ENCODE results near the gene HIGD1B. TPM values are rescaled to one million over a fixed set of nuclear protein-coding genes. Genes with fewer than 3 reads are reported as not detected.

HIGD1B gene
- total RNA-seq, 1 donor from 2014 or later = not detected

DNA sequence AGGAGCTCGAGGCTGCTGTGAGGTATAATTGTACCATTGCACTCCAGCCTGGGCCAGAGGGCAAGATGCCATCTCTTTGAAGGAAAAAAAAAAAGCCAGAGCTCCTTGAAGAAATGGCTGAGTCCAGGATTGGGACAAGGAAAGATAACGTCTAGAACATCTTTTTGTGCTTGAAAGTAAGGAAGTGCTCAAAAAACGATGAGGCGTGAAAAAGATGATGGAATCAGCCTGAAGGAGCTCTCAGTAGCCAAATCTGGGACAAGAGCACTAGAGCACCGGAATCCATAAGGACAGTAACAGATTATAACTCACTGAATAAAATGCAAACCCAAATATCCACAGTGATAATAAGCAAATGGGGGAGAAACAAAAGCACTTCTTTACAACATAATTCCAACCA, 29.4 kb downstream of the HIGD1B start:
- DNase-seq (ENCODE audit: extremely low spot score, unreplicated experiment) = no peak
- Mint-ChIP-seq H3K27me3 (ENCODE audit: unreplicated experiment) (no peaks in the 10 kb centered on the region), H3K27ac (ENCODE audit: unreplicated experiment) (no peak overlapping the region), H3K36me3 (ENCODE audit: unreplicated experiment) (peaks cover 36% of the 10 kb centered on the region), H3K4me1 (ENCODE audit: unreplicated experiment) (no peaks in the 10 kb centered on the region), H3K9me3 (ENCODE audit: unreplicated experiment) (no peaks in the 10 kb centered on the region), H3K4me3 (ENCODE audit: unreplicated experiment) (no peak overlapping the region)
- TF ChIP-seq, protein P1, sequence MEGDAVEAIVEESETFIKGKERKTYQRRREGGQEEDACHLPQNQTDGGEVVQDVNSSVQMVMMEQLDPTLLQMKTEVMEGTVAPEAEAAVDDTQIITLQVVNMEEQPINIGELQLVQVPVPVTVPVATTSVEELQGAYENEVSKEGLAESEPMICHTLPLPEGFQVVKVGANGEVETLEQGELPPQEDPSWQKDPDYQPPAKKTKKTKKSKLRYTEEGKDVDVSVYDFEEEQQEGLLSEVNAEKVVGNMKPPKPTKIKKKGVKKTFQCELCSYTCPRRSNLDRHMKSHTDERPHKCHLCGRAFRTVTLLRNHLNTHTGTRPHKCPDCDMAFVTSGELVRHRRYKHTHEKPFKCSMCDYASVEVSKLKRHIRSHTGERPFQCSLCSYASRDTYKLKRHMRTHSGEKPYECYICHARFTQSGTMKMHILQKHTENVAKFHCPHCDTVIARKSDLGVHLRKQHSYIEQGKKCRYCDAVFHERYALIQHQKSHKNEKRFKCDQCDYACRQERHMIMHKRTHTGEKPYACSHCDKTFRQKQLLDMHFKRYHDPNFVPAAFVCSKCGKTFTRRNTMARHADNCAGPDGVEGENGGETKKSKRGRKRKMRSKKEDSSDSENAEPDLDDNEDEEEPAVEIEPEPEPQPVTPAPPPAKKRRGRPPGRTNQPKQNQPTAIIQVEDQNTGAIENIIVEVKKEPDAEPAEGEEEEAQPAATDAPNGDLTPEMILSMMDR (IDR thresholded peaks at IDR 0.05) = no peak

DNA sequence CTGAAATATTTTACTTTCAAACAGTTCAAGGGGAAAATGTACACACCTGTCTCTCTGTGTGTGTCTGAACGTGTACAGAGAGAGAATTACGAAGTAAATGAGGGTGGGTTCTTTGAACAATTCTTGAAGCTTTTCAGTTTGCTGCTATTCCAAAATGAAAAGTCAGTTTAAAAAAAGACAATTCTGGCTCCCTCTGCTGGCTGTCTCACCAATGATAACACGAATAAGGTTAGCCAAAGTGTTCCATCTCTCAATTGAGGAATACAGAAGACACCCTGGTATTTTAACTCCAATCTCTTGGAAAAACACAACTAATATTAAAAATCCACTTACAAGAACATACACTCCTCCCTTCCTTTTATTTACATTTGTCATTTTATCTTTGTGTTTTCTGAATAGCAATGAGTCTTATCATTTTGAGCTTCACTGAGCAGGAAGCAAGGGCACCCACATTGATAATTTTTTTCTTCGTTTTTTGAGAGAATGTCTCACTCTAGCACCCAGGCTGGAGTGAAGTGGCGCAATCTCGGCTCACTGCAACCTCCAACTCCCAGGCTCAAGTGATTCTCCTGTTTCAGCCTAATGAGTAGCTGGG, 31.0 kb downstream of the HIGD1B start:
- H3K36me3 Mint-ChIP-seq (ENCODE audit: unreplicated experiment) = peaks cover 42% of the 10 kb centered on the region
- no peak overlapping the region for H3K27ac Mint-ChIP-seq (ENCODE audit: unreplicated experiment)
- no peaks in the 10 kb centered on the region for H3K9me3 Mint-ChIP-seq (ENCODE audit: unreplicated experiment)
- TF ChIP-seq, protein P1 (IDR thresholded peaks at IDR 0.05) = peak; percentile 72
- no peak for DNase-seq (ENCODE audit: extremely low spot score, unreplicated experiment)
- H3K4me3 Mint-ChIP-seq (ENCODE audit: unreplicated experiment) = no peak overlapping the region
- no peaks in the 10 kb centered on the region for H3K27me3 Mint-ChIP-seq (ENCODE audit: unreplicated experiment)
- no peaks in the 10 kb centered on the region for H3K4me1 Mint-ChIP-seq (ENCODE audit: unreplicated experiment)

DNA sequence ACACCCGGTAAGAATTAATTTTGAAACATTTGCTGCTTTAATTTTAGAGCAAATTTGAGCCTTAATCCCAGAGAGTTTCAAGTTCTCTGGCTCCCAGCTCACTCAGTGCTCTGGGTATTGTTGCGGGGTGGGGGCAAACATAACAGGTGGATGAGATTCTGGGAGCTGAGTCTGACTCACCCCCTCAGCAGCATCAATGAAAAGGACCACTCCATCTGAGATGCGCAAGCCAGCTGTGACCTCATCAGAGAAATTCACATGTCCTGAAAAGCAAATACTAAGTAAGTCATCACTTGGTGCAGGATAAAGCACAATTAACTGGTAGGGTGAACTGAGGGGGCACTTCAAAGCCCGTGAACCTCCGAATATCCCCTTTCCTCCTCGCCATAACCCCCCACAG, 31.7 kb downstream of the HIGD1B start:
- Mint-ChIP-seq H3K4me3 (ENCODE audit: unreplicated experiment) (no peak overlapping the region), H3K9me3 (ENCODE audit: unreplicated experiment) (no peaks in the 10 kb centered on the region), H3K27ac (ENCODE audit: unreplicated experiment) (no peak overlapping the region), H3K4me1 (ENCODE audit: unreplicated experiment) (no peaks in the 10 kb centered on the region), H3K36me3 (ENCODE audit: unreplicated experiment) (peaks cover 42% of the 10 kb centered on the region), H3K27me3 (ENCODE audit: unreplicated experiment) (no peaks in the 10 kb centered on the region)
- DNase-seq (ENCODE audit: extremely low spot score, unreplicated experiment) = no peak
- TF ChIP-seq, protein P1 (IDR thresholded peaks at IDR 0.05) = no peak

DNA sequence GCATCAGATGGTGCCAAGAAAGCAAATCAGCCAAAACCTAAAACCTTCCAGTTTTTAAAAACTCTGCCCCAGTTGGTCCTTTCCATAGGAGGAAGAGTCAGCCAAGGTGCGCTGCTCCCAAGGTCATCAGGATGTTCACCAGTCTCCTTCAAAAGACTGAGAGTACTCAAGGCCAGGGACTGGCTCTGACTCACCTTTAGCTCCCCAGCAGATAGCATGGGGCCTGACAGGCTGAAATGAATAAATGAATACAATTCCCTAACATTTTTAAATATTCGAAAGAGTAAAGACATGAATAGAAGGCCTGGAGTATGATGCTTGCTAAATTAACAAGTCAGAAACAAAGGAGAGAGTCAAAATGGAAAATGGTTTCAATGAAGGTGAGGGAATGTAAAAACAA, 32.4 kb downstream of the HIGD1B start:
- Mint-ChIP-seq H3K36me3 (ENCODE audit: unreplicated experiment) (peaks cover 45% of the 10 kb centered on the region), H3K27ac (ENCODE audit: unreplicated experiment) (no peak overlapping the region), H3K4me3 (ENCODE audit: unreplicated experiment) (no peak overlapping the region), H3K9me3 (ENCODE audit: unreplicated experiment) (no peaks in the 10 kb centered on the region), H3K27me3 (ENCODE audit: unreplicated experiment) (no peaks in the 10 kb centered on the region), H3K4me1 (ENCODE audit: unreplicated experiment) (no peaks in the 10 kb centered on the region)
- TF ChIP-seq, protein P1 (IDR thresholded peaks at IDR 0.05) = no peak
- no peak for DNase-seq (ENCODE audit: extremely low spot score, unreplicated experiment)

DNA sequence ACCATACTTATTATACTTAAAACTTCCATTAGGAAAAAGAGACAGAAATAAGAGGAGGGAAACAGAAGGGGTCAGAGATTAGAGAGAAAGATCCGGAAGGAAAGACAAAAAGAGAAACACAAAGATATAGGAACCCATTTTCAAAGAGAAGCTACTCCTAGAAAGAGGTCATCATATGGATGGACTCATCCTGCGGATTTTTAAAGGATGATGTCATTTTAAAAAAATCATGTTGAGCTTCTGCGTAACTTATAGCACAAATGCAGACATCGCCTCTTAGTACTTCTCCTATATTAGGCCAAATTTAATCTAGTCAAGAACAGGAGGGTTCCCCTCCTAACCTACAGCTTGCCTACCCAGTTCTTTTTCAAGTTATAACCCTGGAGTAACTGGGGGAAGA, 33.5 kb downstream of the HIGD1B start:
- TF ChIP-seq, protein P1 (IDR thresholded peaks at IDR 0.05) = no peak
- DNase-seq (ENCODE audit: extremely low spot score, unreplicated experiment) = no peak
- H3K9me3 Mint-ChIP-seq (ENCODE audit: unreplicated experiment) = no peaks in the 10 kb centered on the region
- no peaks in the 10 kb centered on the region for H3K4me1 Mint-ChIP-seq (ENCODE audit: unreplicated experiment)
- H3K36me3 Mint-ChIP-seq (ENCODE audit: unreplicated experiment) = peaks cover 43% of the 10 kb centered on the region
- H3K27ac Mint-ChIP-seq (ENCODE audit: unreplicated experiment) = no peak overlapping the region
- no peak overlapping the region for H3K4me3 Mint-ChIP-seq (ENCODE audit: unreplicated experiment)
- H3K27me3 Mint-ChIP-seq (ENCODE audit: unreplicated experiment) = no peaks in the 10 kb centered on the region

Measured in osteocyte (in vitro differentiated cells).